Spleen (tissue), 7 donors: ENCODE measurements around the gene WDFY4.

ENCODE experiments used
- POLR2A ChIP-seq, 3 donors: fragments of 450-650 bp; IDR thresholded peaks; one replicate each; pipeline ENCODE4 v1.5.1; 2017; ENCODE audit warnings: antibody characterized with exemption in 3 of 3, mild to moderate bottlenecking in 1 of 3
- POLR2AphosphoS5 ChIP-seq, 3 donors: sonication (generic); formaldehyde crosslinking; IDR thresholded peaks; one replicate each; pipeline ENCODE4 v1.5.1; 2017; ENCODE audit warnings: antibody characterized with exemption in 3 of 3
- TF ChIP-seq, protein P1 (sequence below), 11 experiments: fragments of 200-600 bp in 7 of 11; fragments of 450-650 bp in 4 of 11; sonication (generic) in 4 of 11; IDR thresholded peaks in 8 of 11; conservative IDR thresholded peaks in 3 of 11; 1 replicate in 7 of 11; 2 replicates in 4 of 11; pipeline versions ENCODE4 v1.4.0 to v1.8.0; 2016 to 2021; ENCODE audit warnings: antibody characterized with exemption in 11 of 11, inconsistent platforms in 4 of 11, mild to moderate bottlenecking in 1 of 11
- donor health status: DM: no; HTN: no; CAD: no; lungs with moderate emphysema.
- donor health status: DM: no; HTN: no; CAD: no.
- donor health status: DM: no; HTN: no; CAD: no.

DNA sequence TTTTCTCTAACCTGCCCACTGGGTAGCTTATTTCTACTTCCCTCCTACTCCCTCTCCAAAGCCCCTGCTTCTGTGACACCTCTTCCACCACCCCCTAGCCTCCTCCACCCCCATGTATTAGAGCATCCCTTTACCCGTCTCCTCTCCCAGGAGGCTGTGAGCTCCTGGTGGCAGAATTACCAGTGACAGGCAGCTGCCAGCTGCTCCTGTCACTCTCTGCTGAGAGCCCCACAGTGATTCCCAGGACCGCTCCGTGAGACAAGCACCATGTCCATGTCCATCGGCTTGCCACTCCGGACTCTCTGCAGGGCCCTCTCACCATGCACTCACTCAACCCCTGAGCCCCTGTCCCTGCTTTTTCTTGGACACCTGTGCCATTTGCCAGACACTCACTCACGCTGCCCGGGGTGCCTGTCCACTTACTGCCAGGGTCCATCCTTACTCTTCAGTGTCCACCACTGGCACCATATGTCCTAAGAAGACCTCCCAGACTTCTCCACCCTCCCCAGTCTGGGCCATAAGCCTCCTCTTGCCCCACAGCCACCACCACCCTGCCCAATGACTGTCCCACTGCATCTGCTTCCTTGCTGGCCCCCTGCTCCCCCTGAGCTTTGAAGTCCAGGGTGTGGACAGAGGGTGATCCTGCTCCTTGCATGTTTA is 9.8 kb downstream of the WDFY4 start:
- TF ChIP-seq, protein P1, sequence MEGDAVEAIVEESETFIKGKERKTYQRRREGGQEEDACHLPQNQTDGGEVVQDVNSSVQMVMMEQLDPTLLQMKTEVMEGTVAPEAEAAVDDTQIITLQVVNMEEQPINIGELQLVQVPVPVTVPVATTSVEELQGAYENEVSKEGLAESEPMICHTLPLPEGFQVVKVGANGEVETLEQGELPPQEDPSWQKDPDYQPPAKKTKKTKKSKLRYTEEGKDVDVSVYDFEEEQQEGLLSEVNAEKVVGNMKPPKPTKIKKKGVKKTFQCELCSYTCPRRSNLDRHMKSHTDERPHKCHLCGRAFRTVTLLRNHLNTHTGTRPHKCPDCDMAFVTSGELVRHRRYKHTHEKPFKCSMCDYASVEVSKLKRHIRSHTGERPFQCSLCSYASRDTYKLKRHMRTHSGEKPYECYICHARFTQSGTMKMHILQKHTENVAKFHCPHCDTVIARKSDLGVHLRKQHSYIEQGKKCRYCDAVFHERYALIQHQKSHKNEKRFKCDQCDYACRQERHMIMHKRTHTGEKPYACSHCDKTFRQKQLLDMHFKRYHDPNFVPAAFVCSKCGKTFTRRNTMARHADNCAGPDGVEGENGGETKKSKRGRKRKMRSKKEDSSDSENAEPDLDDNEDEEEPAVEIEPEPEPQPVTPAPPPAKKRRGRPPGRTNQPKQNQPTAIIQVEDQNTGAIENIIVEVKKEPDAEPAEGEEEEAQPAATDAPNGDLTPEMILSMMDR (IDR thresholded peaks at IDR 0.05 in 8 of 11, conservative IDR thresholded peaks at IDR 0.05 in 3 of 11), result no peak
- TF ChIP-seq POLR2A (IDR thresholded peaks at IDR 0.05) (no peak), POLR2AphosphoS5 (IDR thresholded peaks at IDR 0.05) (no peak)
